D721Med (cell line): ENCODE measurements around the gene WNK1.
"Not testable (repeated sequence)": the region's sequence is repeated elsewhere in the genome, so short reads cannot be mapped to it uniquely, and the experiment has no call there.

Source experiments
- DNase-seq: peaks from one replicate; pipeline ENCODE4 v3.0.0; 2011; ENCODE audit warnings: low spot score; ENCODE audit not compliant: insufficient read length
- FAIRE-seq: peaks from 2 replicates; lab custom pipeline; 2011; peaks lifted over from hg19 to GRCh38; lab: Jason Lieb, UNC
- CTCF ChIP-seq: IDR thresholded peaks from 2 replicates; pipeline ENCODE4 v1.5.1; 2012; ENCODE audit warnings: mild to moderate bottlenecking, control low read depth; ENCODE audit not compliant: insufficient read depth; ENCODE audit errors: missing control alignments

The WNK1 gene

GRCh38 chr12:922285-922684 lies 169.9 kb downstream of the WNK1 start:
- no peak for DNase-seq
- FAIRE-seq, result no peak
- no peak for TF ChIP-seq CTCF

- TF ChIP-seq CTCF, result no peak
- DNase-seq, result no peak
- no peak for FAIRE-seq
Observed at GRCh38 chr12:926641-927040, 174.3 kb downstream of the WNK1 start.

- FAIRE-seq (no peak), DNase-seq (no peak)
- TF ChIP-seq CTCF, result no peak
Observed at GRCh38 chr12:931060-931459, 178.7 kb downstream of the WNK1 start.

GRCh38 chr12:931591-931990 lies 179.2 kb downstream of the WNK1 start:
- DNase-seq, result no peak
- no peak for TF ChIP-seq CTCF
- no peak for FAIRE-seq

GRCh38 chr12:935891-936290 lies 183.5 kb downstream of the WNK1 start:
- DNase-seq, FAIRE-seq: not testable (repeated sequence)

- no peak for TF ChIP-seq CTCF
- FAIRE-seq, result no peak
- DNase-seq, result no peak
Observed at GRCh38 chr12:936377-937345, 184.3 kb downstream of the WNK1 start.

GRCh38 chr12:938810-939209 lies 186.4 kb downstream of the WNK1 start:
- FAIRE-seq, result no peak
- no peak for TF ChIP-seq CTCF

More at GRCh38 chr12:938810-939209, 186.4 kb downstream of the WNK1 start:
- DNase-seq, result no peak
